Chondrocyte (in vitro differentiated cells): ENCODE measurements around the gene DCHS2. TPM values are rescaled to one million over a fixed set of nuclear protein-coding genes. Genes with fewer than 3 reads are reported as not detected.
"Not testable (repeated sequence)": the region's sequence is repeated elsewhere in the genome, so short reads cannot be mapped to it uniquely, and the experiment has no call there.

Experiments
- DNase-seq: peaks from one replicate; pipeline ENCODE4 v3.0.0; 2021; ENCODE audit warnings: mixed read lengths, low spot score
- H3K27ac Mint-ChIP-seq: one replicate; pipeline ENCODE4 v1.8.0; 2021; ENCODE audit warnings: mild to moderate bottlenecking, moderate library complexity, mixed read lengths; ENCODE audit not compliant: unreplicated experiment
- H3K27me3 Mint-ChIP-seq: 2 replicates; pipeline ENCODE4 v1.8.0; 2021; ENCODE audit warnings: low read depth, mixed read lengths
- H3K36me3 Mint-ChIP-seq: 2 replicates; pipeline ENCODE4 v1.8.0; 2021; ENCODE audit warnings: low read depth, mixed read lengths
- H3K4me1 Mint-ChIP-seq: 2 replicates; pipeline ENCODE4 v1.8.0; 2021; ENCODE audit warnings: low read depth, mild to moderate bottlenecking, mixed read lengths
- H3K4me3 Mint-ChIP-seq: one replicate; pipeline ENCODE4 v1.8.0; 2021; ENCODE audit warnings: mild to moderate bottlenecking, moderate library complexity, mixed read lengths; ENCODE audit not compliant: unreplicated experiment
- H3K9me3 Mint-ChIP-seq: 2 replicates; pipeline ENCODE4 v1.8.0; 2021; ENCODE audit warnings: low read depth, mixed read lengths
- CTCF ChIP-seq: fragments of 200-600 bp; sonication (generic); IDR thresholded peaks from 2 replicates; pipeline ENCODE4 v1.5.0; 2021; ENCODE audit warnings: antibody characterized with exemption, mild to moderate bottlenecking, moderate library complexity
- total RNA-seq: library from RNA; stranded (reverse); gene quantifications from 3 replicates; pipeline ENCODE4 v1.2.1, GENCODE V29; 2021

The DCHS2 gene
- total RNA-seq, 1 donor from 2014 or later = not detected

GRCh38 chr4:154218051-154218450, 273.5 kb downstream of the DCHS2 start:
- H3K27me3 Mint-ChIP-seq = no peaks in the 10 kb centered on the region
- H3K36me3 Mint-ChIP-seq = peaks cover 15% of the 10 kb centered on the region
- H3K4me1 Mint-ChIP-seq = no peaks in the 10 kb centered on the region
- H3K4me3 Mint-ChIP-seq = no peak overlapping the region
- peaks cover 19% of the 10 kb centered on the region for H3K9me3 Mint-ChIP-seq
- DNase-seq = no peak
- no peak overlapping the region for H3K27ac Mint-ChIP-seq
- no peak for TF ChIP-seq CTCF

- not testable (repeated sequence) for H3K27me3 Mint-ChIP-seq, DNase-seq, H3K4me3 Mint-ChIP-seq, H3K27ac Mint-ChIP-seq, H3K4me1 Mint-ChIP-seq
- Mint-ChIP-seq H3K36me3 (peaks cover 12% of the 10 kb centered on the region), H3K9me3 (peaks cover 13% of the 10 kb centered on the region)
These were observed 274.2 kb downstream of the DCHS2 start for GRCh38 chr4:154217384-154217783.

GRCh38 chr4:154211506-154211905, 280.1 kb downstream of the DCHS2 start:
- Mint-ChIP-seq H3K27me3 (no peaks in the 10 kb centered on the region), H3K27ac (no peak overlapping the region), H3K9me3 (no peaks in the 10 kb centered on the region), H3K36me3 (peaks cover 16% of the 10 kb centered on the region), H3K4me1 (no peaks in the 10 kb centered on the region), H3K4me3 (no peak overlapping the region)
- no peak for TF ChIP-seq CTCF
- DNase-seq = no peak

GRCh38 chr4:154208424-154208823, 283.2 kb downstream of the DCHS2 start:
- H3K27me3 Mint-ChIP-seq = no peaks in the 10 kb centered on the region
- H3K27ac Mint-ChIP-seq = no peak overlapping the region

GRCh38 chr4:154205471-154205870, 286.1 kb downstream of the DCHS2 start:
- peaks cover 3% of the 10 kb centered on the region for H3K9me3 Mint-ChIP-seq
- H3K4me3 Mint-ChIP-seq = no peak overlapping the region
- H3K4me1 Mint-ChIP-seq = peaks cover 10% of the 10 kb centered on the region
- no peak for DNase-seq
- no peak overlapping the region for H3K27ac Mint-ChIP-seq
- TF ChIP-seq CTCF = no peak
- no peaks in the 10 kb centered on the region for H3K27me3 Mint-ChIP-seq
- peaks cover 16% of the 10 kb centered on the region for H3K36me3 Mint-ChIP-seq

More at GRCh38 chr4:154208424-154208823, 283.2 kb downstream of the DCHS2 start:
- Mint-ChIP-seq H3K4me3 (no peak overlapping the region), H3K9me3 (peaks cover 3% of the 10 kb centered on the region), H3K36me3 (peaks cover 16% of the 10 kb centered on the region), H3K4me1 (peaks cover 10% of the 10 kb centered on the region)
- TF ChIP-seq CTCF = no peak
- no peak for DNase-seq

- Mint-ChIP-seq H3K4me1 (peaks cover under 1% of the 10 kb centered on the region), H3K4me3 (no peak overlapping the region), H3K27ac (no peak overlapping the region), H3K27me3 (no peaks in the 10 kb centered on the region), H3K36me3 (peaks cover 13% of the 10 kb centered on the region), H3K9me3 (peaks cover 21% of the 10 kb centered on the region)
- TF ChIP-seq CTCF = no peak
- DNase-seq = no peak
These were observed 296.9 kb downstream of the DCHS2 start for GRCh38 chr4:154194649-154195048.
